T1000 (cell line): ENCODE measurements around the gene RAC3.

Experiments
- DNase-seq: peaks from one replicate; lab custom pipeline; 2025; ENCODE audit warnings: mixed read lengths; lab: John Stamatoyannopoulos, UW

RAC3 gene

GRCh38 chr17:82076018-82076784, 44.7 kb downstream of the RAC3 start:
- DNase-seq: no peak

GRCh38 chr17:82076785-82077591, 45.5 kb downstream of the RAC3 start:
- no peak for DNase-seq

GRCh38 chr17:82077617-82078358, 46.3 kb downstream of the RAC3 start:
- DNase-seq: no peak

GRCh38 chr17:82078433-82078832, 47.0 kb downstream of the RAC3 start:
- no peak for DNase-seq

- no peak for DNase-seq
Measured at GRCh38 chr17:82079001-82079677, 47.7 kb downstream of the RAC3 start.

- no peak for DNase-seq
Measured at GRCh38 chr17:82080048-82080788, 48.7 kb downstream of the RAC3 start.

GRCh38 chr17:82080789-82081464, 49.4 kb downstream of the RAC3 start:
- DNase-seq: no peak

- no peak for DNase-seq
Measured at GRCh38 chr17:82081546-82081945, 50.1 kb downstream of the RAC3 start.

- no peak for DNase-seq
Measured at GRCh38 chr17:82081966-82082365, 50.5 kb downstream of the RAC3 start.

- DNase-seq: no peak
Measured at GRCh38 chr17:82082456-82082855, 51.0 kb downstream of the RAC3 start.

- DNase-seq: no peak
Measured at GRCh38 chr17:82083009-82083408, 51.5 kb downstream of the RAC3 start.
